GM23338 (cell line): ENCODE measurements around the gene CASR. TPM values are rescaled to one million over a fixed set of nuclear protein-coding genes. Genes with fewer than 3 reads are reported as not detected.
A peak's percentile ranks its signal among the peaks of the same experiment; 100 is the strongest.

Source experiments
- ATAC-seq: fragments of 200-7000 bp; cut with Tn5 transposase; 3 replicates; pipeline ENCODE4 v1.9.1; 2020
- DNase-seq: peaks from one replicate; pipeline ENCODE4 v3.0.0-alpha.2; 2015; ENCODE audit warnings: low spot score
- H2AFZ ChIP-seq: fragments of 200-600 bp; sonication (generic); 2 replicates; pipeline ENCODE4 v1.8.0; 2016; ENCODE audit warnings: antibody characterized with exemption, mild to moderate bottlenecking, moderate library complexity
- H3F3A ChIP-seq: fragments of 200-600 bp; sonication (generic); replicated peaks from 2 replicates; pipeline ENCODE4 v1.8.0; 2017; ENCODE audit warnings: antibody characterized with exemption, mixed run types, low read depth
- H3K27ac ChIP-seq: fragments of 200-600 bp; sonication (generic); 2 replicates; pipeline ENCODE4 v1.6.1; 2016; ENCODE audit warnings: low read depth
- H3K27me3 ChIP-seq: fragments of 200-600 bp; sonication (generic); 2 replicates; pipeline ENCODE4 v1.8.0; 2016; ENCODE audit warnings: mild to moderate bottlenecking, mixed run types, moderate library complexity; ENCODE audit not compliant: insufficient read depth
- H3K36me3 ChIP-seq: fragments of 200-600 bp; sonication (generic); 2 replicates; pipeline ENCODE4 v1.8.0; 2016; ENCODE audit warnings: mild to moderate bottlenecking; ENCODE audit not compliant: insufficient read depth
- H3K4me1 ChIP-seq: fragments of 200-600 bp; sonication (generic); 2 replicates; pipeline ENCODE4 v1.8.0; 2016; ENCODE audit warnings: mild to moderate bottlenecking, moderate library complexity; ENCODE audit not compliant: insufficient read depth
- H3K4me2 ChIP-seq: fragments of 200-600 bp; sonication (generic); 2 replicates; pipeline ENCODE4 v1.7.1; 2017; ENCODE audit warnings: mixed run types
- H3K4me3 ChIP-seq: fragments of 200-600 bp; sonication (generic); 2 replicates; pipeline ENCODE4 v1.6.1; 2016; ENCODE audit warnings: mixed run types
- H3K79me2 ChIP-seq: fragments of 200-600 bp; sonication (generic); replicated peaks from 2 replicates; pipeline ENCODE4 v1.8.0; 2017; ENCODE audit warnings: mild to moderate bottlenecking; ENCODE audit not compliant: insufficient read depth
- H3K9me2 ChIP-seq: fragments of 200-600 bp; sonication (generic); 2 replicates; pipeline ENCODE4 v1.8.0; 2017; ENCODE audit not compliant: insufficient read depth
- H4K20me1 ChIP-seq: fragments of 200-600 bp; sonication (generic); replicated peaks from 2 replicates; pipeline ENCODE4 v1.8.0; 2017; ENCODE audit warnings: mild to moderate bottlenecking; ENCODE audit not compliant: insufficient read depth
- H3K27ac Mint-ChIP-seq: 2 replicates; pipeline ENCODE4 v1.8.0; 2020; ENCODE audit warnings: inconsistent platforms, mild to moderate bottlenecking, moderate library complexity, mixed read lengths
- H3K27me3 Mint-ChIP-seq: 3 replicates; pipeline ENCODE4 v1.8.0; 2022; ENCODE audit warnings: low read depth, mild to moderate bottlenecking, moderate library complexity, mixed read lengths, inconsistent platforms; ENCODE audit not compliant: insufficient read depth, poor library complexity
- H3K36me3 Mint-ChIP-seq: 3 replicates; pipeline ENCODE4 v1.8.0; 2021; ENCODE audit warnings: low read depth, mild to moderate bottlenecking, inconsistent platforms, moderate library complexity, mixed read lengths
- H3K4me1 Mint-ChIP-seq: 3 replicates; pipeline ENCODE4 v1.8.0; 2020; ENCODE audit warnings: mild to moderate bottlenecking, inconsistent platforms, mixed read lengths
- H3K4me3 Mint-ChIP-seq: 3 replicates; pipeline ENCODE4 v1.8.0; 2021; ENCODE audit warnings: moderate library complexity, mild to moderate bottlenecking, inconsistent platforms, mixed read lengths
- H3K9me3 Mint-ChIP-seq: 3 replicates; pipeline ENCODE4 v1.8.0; 2020; ENCODE audit warnings: moderate library complexity, mild to moderate bottlenecking, inconsistent platforms, mixed read lengths
- CREB1 ChIP-seq: fragments of 250-450 bp; sonication (Bioruptor Pico); IDR thresholded peaks from 2 replicates; pipeline ENCODE4 v1.5.0; 2020; ENCODE audit warnings: low read depth, mild to moderate bottlenecking, moderate library complexity
- CTCF ChIP-seq, 2 experiments: fragments of 200-600 bp in 1 of 2; sonication (generic) in 1 of 2; conservative IDR thresholded peaks; 2 replicates each; pipeline versions ENCODE4 v1.5.1 to v1.6.1; 2016 to 2017; ENCODE audit warnings: antibody characterized with exemption in 2 of 2, low read depth in 2 of 2, mild to moderate bottlenecking in 2 of 2, moderate library complexity in 1 of 2
- JUNB ChIP-seq: IDR thresholded peaks from one replicate; pipeline ENCODE4 v1.6.1; 2016; ENCODE audit warnings: antibody characterized with exemption; ENCODE audit not compliant: unreplicated experiment
- STAT1 ChIP-seq: IDR thresholded peaks from one replicate; pipeline ENCODE4 v1.6.1; 2016; ENCODE audit warnings: antibody characterized with exemption; ENCODE audit not compliant: unreplicated experiment
- ZNF114 ChIP-seq: fragments of 250-450 bp; sonication (Bioruptor Pico); IDR thresholded peaks from 2 replicates; pipeline ENCODE4 v1.5.0; 2020; ENCODE audit warnings: mild to moderate bottlenecking, moderate library complexity
- ZNF331 ChIP-seq: fragments of 250-450 bp; sonication (Bioruptor Pico); IDR thresholded peaks from 2 replicates; pipeline ENCODE4 v1.5.0; 2020; ENCODE audit warnings: low read depth, mild to moderate bottlenecking, moderate library complexity
- polyA plus RNA-seq: library from polyadenylated mRNA; unstranded; fragments of >200 nt; fragmentation: Nextera tagmentation; extraction: Ambion mirVana; gene quantifications from 2 replicates; pipeline ENCODE4 v1.2.1, GENCODE V29; 2016
- total RNA-seq: library from RNA; depleted of rRNA; stranded (reverse); fragments of >200 nt; shearing (Covaris generic); gene quantifications from 2 replicates; pipeline ENCODE4 v1.2.3, GENCODE V29; 2014
- TF ChIP-seq, protein P1 (sequence below): IDR thresholded peaks from 2 replicates; pipeline ENCODE4 v1.6.1; 2016; ENCODE audit warnings: antibody characterized with exemption
- TF ChIP-seq, protein P2 (sequence below): fragments of 250-450 bp; sonication (Bioruptor Pico); IDR thresholded peaks from 2 replicates; pipeline ENCODE4 v1.5.0; 2020; ENCODE audit warnings: mild to moderate bottlenecking, moderate library complexity

Gene CASR
- total and polyA plus RNA-seq, 2 experiments from 2014 or later: 0.08 to 0.56 TPM

DNA sequence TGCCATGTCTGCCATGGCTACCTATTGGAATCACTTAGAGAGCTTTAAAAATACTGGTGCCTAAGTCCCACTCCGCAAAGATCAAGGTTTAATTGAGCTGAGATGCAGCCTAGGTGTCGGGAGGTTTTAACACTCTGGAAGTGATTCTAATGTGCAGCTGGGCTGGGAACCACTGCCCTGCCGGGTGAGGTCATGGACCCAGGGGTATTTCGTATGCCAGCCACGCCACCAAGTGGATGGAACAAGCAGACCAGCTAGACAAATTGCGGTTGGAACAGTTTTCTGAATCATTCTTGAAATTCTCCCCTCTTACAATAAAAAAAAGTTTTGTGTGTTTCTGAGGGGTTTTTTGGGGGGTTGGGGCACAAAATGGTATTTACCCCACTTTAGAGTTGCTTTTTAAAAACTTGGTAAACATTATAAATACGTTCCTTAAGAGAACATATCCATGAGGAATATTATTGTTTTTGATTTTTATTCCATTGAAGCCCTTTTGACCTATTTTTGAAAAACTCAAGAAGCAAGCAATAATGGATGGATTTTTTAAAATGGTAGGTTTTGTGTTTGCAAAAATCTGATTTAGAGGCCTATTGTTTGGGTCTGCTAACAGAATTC is 75.4 kb downstream of the CASR start:
- H3K27ac ChIP-seq: no peak overlapping the region
- Mint-ChIP-seq H3K36me3 (no peaks in the 10 kb centered on the region), H3K4me1 (peaks cover 8% of the 10 kb centered on the region), H3K9me3 (no peaks in the 10 kb centered on the region), H3K27me3 (peaks cover 2% of the 10 kb centered on the region), H3K27ac (no peak overlapping the region), H3K4me3 (no peak overlapping the region)
- H3K36me3 ChIP-seq: no peaks in the 10 kb centered on the region
- no peaks in the 10 kb centered on the region for H3K79me2 ChIP-seq
- no peaks in the 10 kb centered on the region for H4K20me1 ChIP-seq
- H3K4me2 ChIP-seq: no peak overlapping the region
- no peaks in the 10 kb centered on the region for H3K27me3 ChIP-seq
- no peak overlapping the region for H3K4me3 ChIP-seq
- ATAC-seq (peak; percentile 98), DNase-seq (peak; percentile 86)
- H3K9me2 ChIP-seq: peaks cover 5% of the 10 kb centered on the region
- TF ChIP-seq STAT1 (no peak), CTCF (conservative IDR thresholded peaks at IDR 0.05; ENCODE audit: low read depth in 2 of 2) (peak; percentile 78 to 85), CREB1 (CRISPR knock-in tag) (0 out of 2 replicates have a peak, but pooled peaks have one; percentile 4), ZNF114 (CRISPR knock-in tag) (no peak), JUNB (no peak), ZNF331 (CRISPR knock-in tag) (no peak)
- TF ChIP-seq, protein P1, sequence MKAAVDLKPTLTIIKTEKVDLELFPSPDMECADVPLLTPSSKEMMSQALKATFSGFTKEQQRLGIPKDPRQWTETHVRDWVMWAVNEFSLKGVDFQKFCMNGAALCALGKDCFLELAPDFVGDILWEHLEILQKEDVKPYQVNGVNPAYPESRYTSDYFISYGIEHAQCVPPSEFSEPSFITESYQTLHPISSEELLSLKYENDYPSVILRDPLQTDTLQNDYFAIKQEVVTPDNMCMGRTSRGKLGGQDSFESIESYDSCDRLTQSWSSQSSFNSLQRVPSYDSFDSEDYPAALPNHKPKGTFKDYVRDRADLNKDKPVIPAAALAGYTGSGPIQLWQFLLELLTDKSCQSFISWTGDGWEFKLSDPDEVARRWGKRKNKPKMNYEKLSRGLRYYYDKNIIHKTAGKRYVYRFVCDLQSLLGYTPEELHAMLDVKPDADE: no peak
- TF ChIP-seq, protein P2, sequence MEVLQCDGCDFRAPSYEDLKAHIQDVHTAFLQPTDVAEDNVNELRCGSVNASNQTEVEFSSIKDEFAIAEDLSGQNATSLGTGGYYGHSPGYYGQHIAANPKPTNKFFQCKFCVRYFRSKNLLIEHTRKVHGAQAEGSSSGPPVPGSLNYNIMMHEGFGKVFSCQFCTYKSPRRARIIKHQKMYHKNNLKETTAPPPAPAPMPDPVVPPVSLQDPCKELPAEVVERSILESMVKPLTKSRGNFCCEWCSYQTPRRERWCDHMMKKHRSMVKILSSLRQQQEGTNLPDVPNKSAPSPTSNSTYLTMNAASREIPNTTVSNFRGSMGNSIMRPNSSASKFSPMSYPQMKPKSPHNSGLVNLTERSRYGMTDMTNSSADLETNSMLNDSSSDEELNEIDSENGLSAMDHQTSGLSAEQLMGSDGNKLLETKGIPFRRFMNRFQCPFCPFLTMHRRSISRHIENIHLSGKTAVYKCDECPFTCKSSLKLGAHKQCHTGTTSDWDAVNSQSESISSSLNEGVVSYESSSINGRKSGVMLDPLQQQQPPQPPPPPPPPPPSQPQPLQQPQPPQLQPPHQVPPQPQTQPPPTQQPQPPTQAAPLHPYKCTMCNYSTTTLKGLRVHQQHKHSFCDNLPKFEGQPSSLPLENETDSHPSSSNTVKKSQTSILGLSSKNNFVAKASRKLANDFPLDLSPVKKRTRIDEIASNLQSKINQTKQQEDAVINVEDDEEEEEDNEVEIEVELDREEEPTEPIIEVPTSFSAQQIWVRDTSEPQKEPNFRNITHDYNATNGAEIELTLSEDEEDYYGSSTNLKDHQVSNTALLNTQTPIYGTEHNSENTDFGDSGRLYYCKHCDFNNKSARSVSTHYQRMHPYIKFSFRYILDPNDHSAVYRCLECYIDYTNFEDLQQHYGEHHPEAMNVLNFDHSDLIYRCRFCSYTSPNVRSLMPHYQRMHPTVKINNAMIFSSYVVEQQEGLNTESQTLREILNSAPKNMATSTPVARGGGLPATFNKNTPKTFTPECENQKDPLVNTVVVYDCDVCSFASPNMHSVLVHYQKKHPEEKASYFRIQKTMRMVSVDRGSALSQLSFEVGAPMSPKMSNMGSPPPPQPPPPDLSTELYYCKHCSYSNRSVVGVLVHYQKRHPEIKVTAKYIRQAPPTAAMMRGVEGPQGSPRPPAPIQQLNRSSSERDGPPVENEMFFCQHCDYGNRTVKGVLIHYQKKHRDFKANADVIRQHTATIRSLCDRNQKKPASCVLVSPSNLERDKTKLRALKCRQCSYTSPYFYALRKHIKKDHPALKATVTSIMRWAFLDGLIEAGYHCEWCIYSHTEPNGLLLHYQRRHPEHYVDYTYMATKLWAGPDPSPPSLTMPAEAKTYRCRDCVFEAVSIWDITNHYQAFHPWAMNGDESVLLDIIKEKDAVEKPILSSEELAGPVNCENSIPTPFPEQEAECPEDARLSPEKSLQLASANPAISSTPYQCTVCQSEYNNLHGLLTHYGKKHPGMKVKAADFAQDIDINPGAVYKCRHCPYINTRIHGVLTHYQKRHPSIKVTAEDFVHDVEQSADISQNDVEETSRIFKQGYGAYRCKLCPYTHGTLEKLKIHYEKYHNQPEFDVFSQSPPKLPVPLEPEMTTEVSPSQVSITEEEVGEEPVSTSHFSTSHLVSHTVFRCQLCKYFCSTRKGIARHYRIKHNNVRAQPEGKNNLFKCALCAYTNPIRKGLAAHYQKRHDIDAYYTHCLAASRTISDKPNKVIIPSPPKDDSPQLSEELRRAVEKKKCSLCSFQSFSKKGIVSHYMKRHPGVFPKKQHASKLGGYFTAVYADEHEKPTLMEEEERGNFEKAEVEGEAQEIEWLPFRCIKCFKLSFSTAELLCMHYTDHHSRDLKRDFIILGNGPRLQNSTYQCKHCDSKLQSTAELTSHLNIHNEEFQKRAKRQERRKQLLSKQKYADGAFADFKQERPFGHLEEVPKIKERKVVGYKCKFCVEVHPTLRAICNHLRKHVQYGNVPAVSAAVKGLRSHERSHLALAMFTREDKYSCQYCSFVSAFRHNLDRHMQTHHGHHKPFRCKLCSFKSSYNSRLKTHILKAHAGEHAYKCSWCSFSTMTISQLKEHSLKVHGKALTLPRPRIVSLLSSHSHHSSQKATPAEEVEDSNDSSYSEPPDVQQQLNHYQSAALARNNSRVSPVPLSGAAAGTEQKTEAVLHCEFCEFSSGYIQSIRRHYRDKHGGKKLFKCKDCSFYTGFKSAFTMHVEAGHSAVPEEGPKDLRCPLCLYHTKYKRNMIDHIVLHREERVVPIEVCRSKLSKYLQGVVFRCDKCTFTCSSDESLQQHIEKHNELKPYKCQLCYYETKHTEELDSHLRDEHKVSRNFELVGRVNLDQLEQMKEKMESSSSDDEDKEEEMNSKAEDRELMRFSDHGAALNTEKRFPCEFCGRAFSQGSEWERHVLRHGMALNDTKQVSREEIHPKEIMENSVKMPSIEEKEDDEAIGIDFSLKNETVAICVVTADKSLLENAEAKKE (CRISPR knock-in tag): no peak
- H3F3A ChIP-seq: no peaks in the 10 kb centered on the region
- H3K4me1 ChIP-seq: no peaks in the 10 kb centered on the region
- H2AFZ ChIP-seq: no peak overlapping the region; the same call in 1 of the 2 replicates
